Endothelial cell of umbilical vein (primary cell): Measurements from ENCODE around the gene PIK3CG. TPM values are rescaled to one million over a fixed set of nuclear protein-coding genes. Genes with fewer than 3 reads are reported as not detected.

ENCODE experiments used
- BruUV-seq: library from RNA; stranded (reverse); fragments of 400-500 nt; replicated peaks from 2 replicates; lab custom pipeline; 2021; lab: Mats Ljungman, UMichigan
- CTCF ChIA-PET: fragments of 300-600, 350-600 bp; sonication (Branson Sonifier 250); formaldehyde crosslinking; loops from one replicate; lab custom pipeline; 2021; ENCODE audit warnings: antibody characterized with exemption, inconsistent platforms; lab: Charles Lee
- POLR2A ChIA-PET: fragments of 300-600, 350-600 bp; sonication (Branson Sonifier 250); formaldehyde crosslinking; loops from one replicate; lab custom pipeline; 2021; ENCODE audit warnings: antibody characterized with exemption, inconsistent platforms; lab: Charles Lee
- DNase-seq: peaks from one replicate; pipeline ENCODE4 v3.0.0-alpha.2; 2011; ENCODE audit warnings: low read depth, low spot score
- FAIRE-seq: peaks from 2 replicates; lab custom pipeline; 2011; peaks lifted over from hg19 to GRCh38; lab: Jason Lieb, UNC
- H2AFZ ChIP-seq: 2 replicates; pipeline ENCODE4 v1.6.0; 2012; ENCODE audit warnings: low read depth, low read length, control low read depth, inconsistent platforms
- H3K27ac ChIP-seq: 2 replicates; pipeline ENCODE4 v1.5.1; 2011; ENCODE audit warnings: low read depth, mild to moderate bottlenecking, control low read depth, low read length, moderate library complexity; ENCODE audit not compliant: insufficient read depth
- H3K27me3 ChIP-seq, 2 experiments: 2 replicates each; pipeline versions ENCODE4 v1.6.0 to v1.6.1; 2011; ENCODE audit warnings: low read length in 2 of 2, mixed read lengths in 1 of 2; ENCODE audit not compliant: control insufficient read depth in 2 of 2, insufficient read depth in 2 of 2
- H3K36me3 ChIP-seq, 2 experiments: 2 replicates in 1 of 2; 3 replicates in 1 of 2; pipeline ENCODE4 v1.5.1; 2011; ENCODE audit warnings: low read length in 2 of 2, mild to moderate bottlenecking in 1 of 2, moderate library complexity in 1 of 2; ENCODE audit not compliant: control insufficient read depth in 2 of 2, insufficient read depth in 2 of 2; ENCODE audit errors: extremely low read depth in 1 of 2
- H3K4me1 ChIP-seq: 3 replicates; pipeline ENCODE4 v1.5.1; 2011; ENCODE audit warnings: mild to moderate bottlenecking, low read length; ENCODE audit not compliant: control insufficient read depth, insufficient read depth; ENCODE audit errors: extremely low read depth
- H3K4me2 ChIP-seq: 2 replicates; pipeline ENCODE4 v1.6.1; 2011; ENCODE audit warnings: low read length, control low read depth, mixed read lengths; ENCODE audit not compliant: insufficient read depth
- H3K4me3 ChIP-seq, 3 experiments: fragments of 200-600 bp in 1 of 3; sonication (generic), shearing (Covaris generic) in 1 of 3; replicated peaks in 1 of 3; 2 replicates each; pipeline ENCODE4 v1.5.1; 2011 to 2016; ENCODE audit warnings: control low read depth in 3 of 3, low read length in 3 of 3, mild to moderate bottlenecking in 2 of 3, inconsistent platforms in 1 of 3, low read depth in 1 of 3, moderate library complexity in 1 of 3; ENCODE audit not compliant: insufficient read depth in 1 of 3
- H3K79me2 ChIP-seq: 2 replicates; pipeline ENCODE4 v1.6.0; 2012; ENCODE audit warnings: low read length, inconsistent platforms; ENCODE audit not compliant: control insufficient read depth, insufficient read depth
- H3K9ac ChIP-seq: replicated peaks from 2 replicates; pipeline ENCODE3; 2011; ENCODE audit warnings: low read length, control low read depth; ENCODE audit not compliant: insufficient read depth; ENCODE audit errors: extremely low read depth
- H3K9me1 ChIP-seq: replicated peaks from 3 replicates; pipeline ENCODE4 v1.6.0; 2011; ENCODE audit warnings: mild to moderate bottlenecking, low read length; ENCODE audit not compliant: control insufficient read depth, insufficient read depth; ENCODE audit errors: extremely low read depth
- H3K9me3 ChIP-seq: replicated peaks from 2 replicates; pipeline ENCODE4 v1.5.1; 2012; ENCODE audit warnings: low read length, inconsistent platforms; ENCODE audit not compliant: control insufficient read depth, insufficient read depth
- H4K20me1 ChIP-seq: replicated peaks from 2 replicates; pipeline ENCODE3; 2011; ENCODE audit warnings: mild to moderate bottlenecking, low read length; ENCODE audit not compliant: control insufficient read depth, insufficient read depth; ENCODE audit errors: extremely low read depth
- EZH2 ChIP-seq: IDR thresholded peaks from 2 replicates; pipeline ENCODE4 v1.6.1; 2012; ENCODE audit warnings: borderline replicate concordance, low read depth, mild to moderate bottlenecking, moderate library complexity, low read length, inconsistent platforms; ENCODE audit not compliant: severe bottlenecking
- FOS ChIP-seq: IDR thresholded peaks from 2 replicates; pipeline ENCODE4 v1.6.1; 2011; ENCODE audit warnings: mild to moderate bottlenecking, low read length, moderate library complexity, borderline replicate concordance; ENCODE audit not compliant: insufficient read depth
- GATA2 ChIP-seq: IDR thresholded peaks from 2 replicates; pipeline ENCODE4 v1.7.0; 2011; ENCODE audit warnings: low read depth, mild to moderate bottlenecking, moderate library complexity, mixed read lengths, low read length; ENCODE audit not compliant: insufficient read length, insufficient read depth
- JUN ChIP-seq: IDR thresholded peaks from 2 replicates; pipeline ENCODE4 v1.6.1; 2011; ENCODE audit warnings: borderline replicate concordance, low read depth; ENCODE audit not compliant: insufficient read length, insufficient read depth
- MYC ChIP-seq: IDR thresholded peaks from one replicate; pipeline ENCODE4 v1.6.1; 2011; ENCODE audit warnings: mild to moderate bottlenecking, low read depth, low read length
- POLR2A ChIP-seq: IDR thresholded peaks from 2 replicates; pipeline ENCODE4 v1.6.1; 2012; ENCODE audit warnings: low read depth, mild to moderate bottlenecking, control low read depth, low read length
- POLR2AphosphoS5 ChIP-seq: IDR thresholded peaks from 2 replicates; pipeline ENCODE4 v1.6.1; 2012; ENCODE audit warnings: low read depth, mild to moderate bottlenecking, control low read depth, low read length, moderate library complexity; ENCODE audit not compliant: insufficient read depth
- dilution Hi-C: fragments of 300-500 bp; cut with MboI; formaldehyde crosslinking; loops from one replicate; pipeline ENCODE4 v1.15.0; 2019; ENCODE audit warnings: low sequenced_read_pairs; ENCODE audit not compliant: extremely low pct_ligation_motif_present
- intact Hi-C: fragments of 100-400 bp; cut with micrococcal nuclease; formaldehyde crosslinking; loops from one replicate; pipeline ENCODE4 v1.10.0; 2022
- polyA plus RNA-seq, 4 experiments: library from polyadenylated mRNA; depleted of rRNA in 3 of 4; stranded (reverse) in 3 of 4; unstranded in 1 of 4; fragments of >200 nt; gene quantifications; 2 replicates each; pipeline versions ENCODE4 v1.2.1 to v1.2.3, GENCODE V29; 2011 to 2012; ENCODE audit warnings: missing spikeins in 1 of 4
- total RNA-seq: library from RNA; stranded (reverse); gene quantifications from 2 replicates; pipeline ENCODE4 v1.2.3, GENCODE V29; 2021
- TF ChIP-seq, protein P1 (sequence below): IDR thresholded peaks from 2 replicates; pipeline ENCODE4 v1.6.1; 2011; ENCODE audit not compliant: insufficient read depth, insufficient read length
- TF ChIP-seq, protein P2 (sequence below), 2 donors: IDR thresholded peaks; 1 replicate in 1 of 2; 2 replicates in 1 of 2; pipeline ENCODE4 v1.5.1; 2011; ENCODE audit warnings: low read length in 2 of 2, mild to moderate bottlenecking in 2 of 2, moderate library complexity in 2 of 2, control low read depth in 1 of 2, inconsistent platforms in 1 of 2, low read depth in 1 of 2; ENCODE audit not compliant: insufficient read depth in 1 of 2; ENCODE audit errors: extremely low read depth in 1 of 2

Gene PIK3CG
- total and polyA plus RNA-seq, 2 donors (not counting 3 experiments of a cell fraction or from before 2014, with no cell fraction given), result 1.2 to 6.2 TPM

GRCh38 chr7:106915873-106916272, 50.8 kb downstream of the PIK3CG start:
- H3K9me3 ChIP-seq, result no peaks in the 10 kb centered on the region
- no peaks in the 10 kb centered on the region for H3K27me3 ChIP-seq
- no peaks in the 10 kb centered on the region for H3K36me3 ChIP-seq
- intact Hi-C loops, result no loop called here
- H3K4me1 ChIP-seq, result no peaks in the 10 kb centered on the region
- dilution Hi-C loops, result no loop called here
- no TSS peak for BruUV-seq
- no peak overlapping the region for H3K9ac ChIP-seq
- CTCF ChIA-PET, result interaction anchor here (1.1 to 1.7 kb wide), 2 partner anchors 26 to 201 kb away, joined by 3 read pairs; no protein-coding TSS in a partner anchor
- no peak overlapping the region for H2AFZ ChIP-seq
- H3K9me1 ChIP-seq, result no peaks in the 10 kb centered on the region
- no peaks in the 10 kb centered on the region for H4K20me1 ChIP-seq
- TF ChIP-seq POLR2A (no peak), POLR2AphosphoS5 (no peak), EZH2 (no peak), JUN (no peak), MYC (no peak), FOS (no peak), GATA2 (no peak)
- TF ChIP-seq, protein P1, sequence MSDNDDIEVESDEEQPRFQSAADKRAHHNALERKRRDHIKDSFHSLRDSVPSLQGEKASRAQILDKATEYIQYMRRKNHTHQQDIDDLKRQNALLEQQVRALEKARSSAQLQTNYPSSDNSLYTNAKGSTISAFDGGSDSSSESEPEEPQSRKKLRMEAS, result no peak
- TF ChIP-seq, protein P2, sequence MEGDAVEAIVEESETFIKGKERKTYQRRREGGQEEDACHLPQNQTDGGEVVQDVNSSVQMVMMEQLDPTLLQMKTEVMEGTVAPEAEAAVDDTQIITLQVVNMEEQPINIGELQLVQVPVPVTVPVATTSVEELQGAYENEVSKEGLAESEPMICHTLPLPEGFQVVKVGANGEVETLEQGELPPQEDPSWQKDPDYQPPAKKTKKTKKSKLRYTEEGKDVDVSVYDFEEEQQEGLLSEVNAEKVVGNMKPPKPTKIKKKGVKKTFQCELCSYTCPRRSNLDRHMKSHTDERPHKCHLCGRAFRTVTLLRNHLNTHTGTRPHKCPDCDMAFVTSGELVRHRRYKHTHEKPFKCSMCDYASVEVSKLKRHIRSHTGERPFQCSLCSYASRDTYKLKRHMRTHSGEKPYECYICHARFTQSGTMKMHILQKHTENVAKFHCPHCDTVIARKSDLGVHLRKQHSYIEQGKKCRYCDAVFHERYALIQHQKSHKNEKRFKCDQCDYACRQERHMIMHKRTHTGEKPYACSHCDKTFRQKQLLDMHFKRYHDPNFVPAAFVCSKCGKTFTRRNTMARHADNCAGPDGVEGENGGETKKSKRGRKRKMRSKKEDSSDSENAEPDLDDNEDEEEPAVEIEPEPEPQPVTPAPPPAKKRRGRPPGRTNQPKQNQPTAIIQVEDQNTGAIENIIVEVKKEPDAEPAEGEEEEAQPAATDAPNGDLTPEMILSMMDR (IDR thresholded peaks at IDR 0.05; ENCODE audit: extremely low read depth in 1 of 2, insufficient read depth in 1 of 2, low read depth in 1 of 2, low read length in 2 of 2), result no peak
- H3K27ac ChIP-seq, result no peak overlapping the region
- POLR2A ChIA-PET, result no interaction called here
- no peak overlapping the region for H3K4me2 ChIP-seq
- no peak for FAIRE-seq
- DNase-seq, result no peak
- H3K79me2 ChIP-seq, result no peaks in the 10 kb centered on the region
- H3K4me3 ChIP-seq, result no peak overlapping the region
